Testis (tissue), 2 donors: ENCODE measurements around the gene FSTL5.

ENCODE experiments used
- POLR2A ChIP-seq: fragments of 450-650 bp; IDR thresholded peaks from one replicate; pipeline ENCODE4 v1.6.1; 2017; ENCODE audit warnings: antibody characterized with exemption, mild to moderate bottlenecking, moderate library complexity
- TF ChIP-seq, protein P1 (sequence below), 3 experiments: fragments of 450-650 bp in 2 of 3; fragments of 200-600 bp in 1 of 3; sonication (generic) in 1 of 3; IDR thresholded peaks; one replicate each; pipeline ENCODE4 v1.5.1; 2016 to 2019; ENCODE audit warnings: antibody characterized with exemption in 3 of 3, mild to moderate bottlenecking in 2 of 3, moderate library complexity in 1 of 3

- TF ChIP-seq, protein P1, sequence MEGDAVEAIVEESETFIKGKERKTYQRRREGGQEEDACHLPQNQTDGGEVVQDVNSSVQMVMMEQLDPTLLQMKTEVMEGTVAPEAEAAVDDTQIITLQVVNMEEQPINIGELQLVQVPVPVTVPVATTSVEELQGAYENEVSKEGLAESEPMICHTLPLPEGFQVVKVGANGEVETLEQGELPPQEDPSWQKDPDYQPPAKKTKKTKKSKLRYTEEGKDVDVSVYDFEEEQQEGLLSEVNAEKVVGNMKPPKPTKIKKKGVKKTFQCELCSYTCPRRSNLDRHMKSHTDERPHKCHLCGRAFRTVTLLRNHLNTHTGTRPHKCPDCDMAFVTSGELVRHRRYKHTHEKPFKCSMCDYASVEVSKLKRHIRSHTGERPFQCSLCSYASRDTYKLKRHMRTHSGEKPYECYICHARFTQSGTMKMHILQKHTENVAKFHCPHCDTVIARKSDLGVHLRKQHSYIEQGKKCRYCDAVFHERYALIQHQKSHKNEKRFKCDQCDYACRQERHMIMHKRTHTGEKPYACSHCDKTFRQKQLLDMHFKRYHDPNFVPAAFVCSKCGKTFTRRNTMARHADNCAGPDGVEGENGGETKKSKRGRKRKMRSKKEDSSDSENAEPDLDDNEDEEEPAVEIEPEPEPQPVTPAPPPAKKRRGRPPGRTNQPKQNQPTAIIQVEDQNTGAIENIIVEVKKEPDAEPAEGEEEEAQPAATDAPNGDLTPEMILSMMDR (IDR thresholded peaks at IDR 0.05), result no peak
- no peak for TF ChIP-seq POLR2A
Measured at GRCh38 chr4:161883157-161883556, 280.6 kb downstream of the FSTL5 start.
